PC-9 (cell line): Measurements from ENCODE around the gene FAM168A. TPM values are rescaled to one million over a fixed set of nuclear protein-coding genes. Genes with fewer than 3 reads are reported as not detected.

Experiments
- BruUV-seq: library from RNA; stranded (reverse); fragments of 400-500 nt; replicated peaks from 2 replicates; lab custom pipeline; 2021; lab: Mats Ljungman, UMichigan
- CTCF ChIA-PET: fragments of 300-600 bp; sonication (Branson Sonifier 250); formaldehyde crosslinking; loops from one replicate; lab custom pipeline; 2022; ENCODE audit warnings: antibody characterized with exemption; lab: Charles Lee
- POLR2A ChIA-PET: fragments of 300-600 bp; sonication (Branson Sonifier 250); formaldehyde crosslinking; loops from one replicate; lab custom pipeline; 2022; ENCODE audit warnings: antibody characterized with exemption; ENCODE audit not compliant: unreplicated experiment; lab: Charles Lee
- DNase-seq, 2 experiments: peaks; one replicate each; pipeline versions ENCODE4 v3.0.0 to v3.0.0-alpha.2; 2015 to 2022; ENCODE audit warnings: mixed read lengths in 1 of 2
- H2AFZ ChIP-seq: fragments of 200-600 bp; sonication (generic); 2 replicates; pipeline ENCODE4 v1.8.1; 2017; ENCODE audit warnings: antibody characterized with exemption
- H3F3A ChIP-seq: fragments of 200-600 bp; sonication (generic); 2 replicates; pipeline ENCODE4 v1.8.1; 2017; ENCODE audit warnings: antibody characterized with exemption, mild to moderate bottlenecking, low read depth; ENCODE audit not compliant: insufficient read depth
- H3K27ac ChIP-seq: fragments of 200-600 bp; sonication (generic); 2 replicates; pipeline ENCODE4 v1.6.1; 2016; ENCODE audit warnings: mixed run types
- H3K27me3 ChIP-seq: fragments of 200-600 bp; sonication (generic); 2 replicates; pipeline ENCODE4 v1.6.1; 2016; ENCODE audit warnings: low read depth, mixed run types; ENCODE audit not compliant: insufficient read depth
- H3K36me3 ChIP-seq: fragments of 200-600 bp; sonication (generic); 2 replicates; pipeline ENCODE4 v1.6.1; 2016; ENCODE audit warnings: low read depth, mixed run types
- H3K4me1 ChIP-seq: fragments of 200-600 bp; sonication (generic); replicated peaks from 2 replicates; pipeline ENCODE4 v1.6.1; 2016; ENCODE audit warnings: mixed run types; ENCODE audit not compliant: insufficient read depth
- H3K4me2 ChIP-seq: fragments of 200-600 bp; sonication (generic); 2 replicates; pipeline ENCODE4 v1.6.1; 2017; ENCODE audit warnings: mixed run types
- H3K4me3 ChIP-seq: fragments of 200-600 bp; sonication (generic); 2 replicates; pipeline ENCODE4 v1.6.1; 2016; ENCODE audit warnings: mixed run types
- H3K79me2 ChIP-seq: fragments of 200-600 bp; sonication (generic); 2 replicates; pipeline ENCODE4 v1.6.1; 2017; ENCODE audit warnings: low read depth, mixed run types
- H3K9me2 ChIP-seq: fragments of 200-600 bp; sonication (generic); 2 replicates; pipeline ENCODE4 v1.8.1; 2017; ENCODE audit warnings: mild to moderate bottlenecking; ENCODE audit not compliant: insufficient read depth
- H3K9me3 ChIP-seq: fragments of 200-600 bp; sonication (generic); 2 replicates; pipeline ENCODE4 v1.8.1; 2016; ENCODE audit warnings: low read depth; ENCODE audit not compliant: insufficient read depth
- H4K20me1 ChIP-seq: fragments of 200-600 bp; sonication (generic); 2 replicates; pipeline ENCODE4 v1.8.1; 2017; ENCODE audit not compliant: insufficient read depth
- EZH2 ChIP-seq: fragments of 200-600 bp; sonication (generic); IDR thresholded peaks from 2 replicates; pipeline ENCODE4 v1.8.0; 2017; ENCODE audit warnings: antibody characterized with exemption, low read depth
- intact Hi-C: fragments of 100-400 bp; cut with micrococcal nuclease; formaldehyde crosslinking; loops from one replicate; pipeline ENCODE4 v1.10.0; 2022; ENCODE audit not compliant: unreplicated experiment
- total RNA-seq: library from RNA; stranded (reverse); gene quantifications from 2 replicates; pipeline ENCODE4 v1.2.3, GENCODE V29; 2021
- TF ChIP-seq, protein P1 (sequence below): fragments of 200-600 bp; sonication (generic); conservative IDR thresholded peaks from 2 replicates; pipeline ENCODE4 v1.6.1; 2017; ENCODE audit warnings: mixed run types, antibody characterized with exemption, mild to moderate bottlenecking, moderate library complexity

Gene FAM168A
- total RNA-seq, 1 experiment from 2014 or later = 51.2 TPM

DNA sequence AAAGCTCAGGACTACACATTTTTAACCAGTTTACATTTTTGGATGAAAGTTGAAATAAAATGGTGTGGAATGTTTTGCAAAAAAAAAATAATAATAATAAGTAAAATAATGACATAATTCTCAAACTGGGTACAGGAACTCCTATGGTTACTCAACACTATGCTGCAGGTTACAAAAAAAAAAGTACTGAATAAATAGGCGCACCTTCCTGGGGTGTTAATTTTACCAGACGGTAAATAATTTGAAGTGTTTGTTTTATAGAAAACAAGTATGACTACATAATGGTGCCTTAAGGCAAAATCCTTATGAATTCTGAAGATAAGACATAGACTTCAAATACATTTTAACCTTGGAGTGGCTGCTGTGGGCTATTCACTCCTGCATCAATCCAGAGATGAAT lies 145.2 kb downstream of the FAM168A start:
- ChIA-PET CTCF (no interaction called here), POLR2A (no interaction called here)
- no peaks in the 10 kb centered on the region for H3K36me3 ChIP-seq
- H3K4me2 ChIP-seq = no peak overlapping the region
- no peak overlapping the region for H2AFZ ChIP-seq
- H3K79me2 ChIP-seq = no peaks in the 10 kb centered on the region
- BruUV-seq = no TSS peak
- H4K20me1 ChIP-seq = no peaks in the 10 kb centered on the region
- DNase-seq = peak in 1 of 2 experiments; percentile 45
- H3K27ac ChIP-seq = no peak overlapping the region
- no peaks in the 10 kb centered on the region for H3K9me2 ChIP-seq
- no peaks in the 10 kb centered on the region for H3K4me1 ChIP-seq
- H3K9me3 ChIP-seq = no peaks in the 10 kb centered on the region
- intact Hi-C loops = no loop called here
- H3K27me3 ChIP-seq = no peaks in the 10 kb centered on the region
- no peak for TF ChIP-seq EZH2
- TF ChIP-seq, protein P1, sequence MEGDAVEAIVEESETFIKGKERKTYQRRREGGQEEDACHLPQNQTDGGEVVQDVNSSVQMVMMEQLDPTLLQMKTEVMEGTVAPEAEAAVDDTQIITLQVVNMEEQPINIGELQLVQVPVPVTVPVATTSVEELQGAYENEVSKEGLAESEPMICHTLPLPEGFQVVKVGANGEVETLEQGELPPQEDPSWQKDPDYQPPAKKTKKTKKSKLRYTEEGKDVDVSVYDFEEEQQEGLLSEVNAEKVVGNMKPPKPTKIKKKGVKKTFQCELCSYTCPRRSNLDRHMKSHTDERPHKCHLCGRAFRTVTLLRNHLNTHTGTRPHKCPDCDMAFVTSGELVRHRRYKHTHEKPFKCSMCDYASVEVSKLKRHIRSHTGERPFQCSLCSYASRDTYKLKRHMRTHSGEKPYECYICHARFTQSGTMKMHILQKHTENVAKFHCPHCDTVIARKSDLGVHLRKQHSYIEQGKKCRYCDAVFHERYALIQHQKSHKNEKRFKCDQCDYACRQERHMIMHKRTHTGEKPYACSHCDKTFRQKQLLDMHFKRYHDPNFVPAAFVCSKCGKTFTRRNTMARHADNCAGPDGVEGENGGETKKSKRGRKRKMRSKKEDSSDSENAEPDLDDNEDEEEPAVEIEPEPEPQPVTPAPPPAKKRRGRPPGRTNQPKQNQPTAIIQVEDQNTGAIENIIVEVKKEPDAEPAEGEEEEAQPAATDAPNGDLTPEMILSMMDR = no peak
- no peak overlapping the region for H3K4me3 ChIP-seq
- no peaks in the 10 kb centered on the region for H3F3A ChIP-seq

DNA sequence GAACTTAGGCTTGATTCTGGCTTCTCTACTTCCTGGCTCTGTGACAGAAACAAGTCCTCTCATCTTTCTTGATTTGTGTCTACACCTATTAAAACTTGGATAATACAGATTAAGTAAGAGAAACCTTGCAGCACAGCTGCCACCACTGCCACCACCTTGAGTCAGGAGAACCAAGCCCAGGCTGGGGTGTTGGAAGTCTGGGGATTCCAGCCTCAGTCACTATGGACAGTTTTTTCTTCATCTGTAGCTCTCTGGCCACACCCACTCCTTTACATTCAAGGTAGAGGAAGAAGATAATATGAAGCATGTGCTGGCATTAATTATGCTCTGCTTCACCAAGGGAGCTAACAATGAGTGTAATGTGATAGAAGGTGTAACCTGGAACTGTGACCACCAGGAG lies 146.0 kb downstream of the FAM168A start:
- ChIA-PET CTCF (interaction anchor here (0.7 kb wide), 1 partner anchor 159 kb away, joined by 3 read pairs; no protein-coding TSS in a partner anchor), POLR2A (no interaction called here)
- no TSS peak for BruUV-seq
- H2AFZ ChIP-seq = no peak overlapping the region
- no peak overlapping the region for H3K4me3 ChIP-seq
- intact Hi-C loops = no loop called here
- H4K20me1 ChIP-seq = no peaks in the 10 kb centered on the region
- no peaks in the 10 kb centered on the region for H3K36me3 ChIP-seq
- H3K4me2 ChIP-seq = no peak overlapping the region
- no peaks in the 10 kb centered on the region for H3K79me2 ChIP-seq
- H3K27ac ChIP-seq = no peak overlapping the region
- H3K9me3 ChIP-seq = no peaks in the 10 kb centered on the region
- H3K9me2 ChIP-seq = no peaks in the 10 kb centered on the region
- no peaks in the 10 kb centered on the region for H3K27me3 ChIP-seq
- H3K4me1 ChIP-seq = no peaks in the 10 kb centered on the region
- TF ChIP-seq, protein P1 = no peak
- TF ChIP-seq EZH2 = no peak
- no peaks in the 10 kb centered on the region for H3F3A ChIP-seq
- DNase-seq = no peak

- H3K4me1 ChIP-seq = no peaks in the 10 kb centered on the region
- no peaks in the 10 kb centered on the region for H3K9me2 ChIP-seq
- DNase-seq = no peak
- H3K4me3 ChIP-seq = no peak overlapping the region
- no peaks in the 10 kb centered on the region for H3F3A ChIP-seq
- H3K79me2 ChIP-seq = no peaks in the 10 kb centered on the region
- POLR2A ChIA-PET = interaction anchor here (0.6 to 1.1 kb wide), 2 partner anchors 123 to 470 kb away, joined by 3 to 4 read pairs; no protein-coding TSS in a partner anchor
- no peaks in the 10 kb centered on the region for H4K20me1 ChIP-seq
- H3K27ac ChIP-seq = no peak overlapping the region
- TF ChIP-seq, protein P1 = no peak
- no peak for TF ChIP-seq EZH2
- intact Hi-C loops = no loop called here
- no TSS peak for BruUV-seq
- H3K9me3 ChIP-seq = no peaks in the 10 kb centered on the region
- no peaks in the 10 kb centered on the region for H3K27me3 ChIP-seq
- CTCF ChIA-PET = no interaction called here
- no peak overlapping the region for H3K4me2 ChIP-seq
- H2AFZ ChIP-seq = no peak overlapping the region
- H3K36me3 ChIP-seq = no peaks in the 10 kb centered on the region
Measured at GRCh38 chr11:73446766-73447165, 151.1 kb downstream of the FAM168A start.
